ENCODE data around the gene IRF4.

DNA sequence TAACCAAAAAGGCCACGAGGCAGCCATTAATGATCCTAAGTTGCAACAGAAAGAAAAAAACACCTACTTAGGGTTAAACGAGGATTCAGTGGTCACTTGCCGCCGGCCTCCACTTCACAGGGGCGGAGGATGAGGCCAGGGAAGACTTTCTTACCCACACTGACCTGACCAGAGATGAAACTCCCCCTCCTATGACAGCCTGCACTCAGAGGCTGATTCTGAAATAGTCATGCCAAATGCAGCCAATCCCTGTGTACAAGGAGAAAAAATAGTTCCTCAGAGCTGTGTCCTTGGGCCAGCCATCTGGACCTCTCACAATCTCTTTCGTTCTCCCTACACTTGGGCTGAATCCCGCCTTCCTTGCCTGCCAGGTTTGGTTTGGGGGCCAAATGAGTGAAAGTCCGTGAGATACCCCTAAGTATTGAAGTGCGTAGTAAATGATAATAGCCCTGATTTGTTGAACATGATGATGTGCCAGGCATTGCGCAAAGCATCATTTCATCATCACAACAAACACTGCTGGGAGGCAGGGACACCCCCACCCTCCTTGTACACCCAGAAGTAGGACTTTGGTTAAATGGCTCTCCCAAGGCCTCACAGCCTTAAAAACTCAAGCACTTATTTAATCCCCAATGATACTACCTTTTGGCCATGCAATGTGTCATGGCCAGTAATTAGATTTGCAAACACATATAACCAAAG is 3.2 kb upstream of the IRF4 start:
- TF ChIP-seq, protein P1, sequence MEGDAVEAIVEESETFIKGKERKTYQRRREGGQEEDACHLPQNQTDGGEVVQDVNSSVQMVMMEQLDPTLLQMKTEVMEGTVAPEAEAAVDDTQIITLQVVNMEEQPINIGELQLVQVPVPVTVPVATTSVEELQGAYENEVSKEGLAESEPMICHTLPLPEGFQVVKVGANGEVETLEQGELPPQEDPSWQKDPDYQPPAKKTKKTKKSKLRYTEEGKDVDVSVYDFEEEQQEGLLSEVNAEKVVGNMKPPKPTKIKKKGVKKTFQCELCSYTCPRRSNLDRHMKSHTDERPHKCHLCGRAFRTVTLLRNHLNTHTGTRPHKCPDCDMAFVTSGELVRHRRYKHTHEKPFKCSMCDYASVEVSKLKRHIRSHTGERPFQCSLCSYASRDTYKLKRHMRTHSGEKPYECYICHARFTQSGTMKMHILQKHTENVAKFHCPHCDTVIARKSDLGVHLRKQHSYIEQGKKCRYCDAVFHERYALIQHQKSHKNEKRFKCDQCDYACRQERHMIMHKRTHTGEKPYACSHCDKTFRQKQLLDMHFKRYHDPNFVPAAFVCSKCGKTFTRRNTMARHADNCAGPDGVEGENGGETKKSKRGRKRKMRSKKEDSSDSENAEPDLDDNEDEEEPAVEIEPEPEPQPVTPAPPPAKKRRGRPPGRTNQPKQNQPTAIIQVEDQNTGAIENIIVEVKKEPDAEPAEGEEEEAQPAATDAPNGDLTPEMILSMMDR (conservative IDR thresholded peaks at IDR 0.05; ENCODE audit: low read depth, low read length), result no peak
- TF ChIP-seq EZH2 (IDR thresholded peaks at IDR 0.05; ENCODE audit: borderline replicate concordance, low read depth, low read length, poor library complexity, severe bottlenecking), result no peak

All from A673 (cell line).